Activated CD8-positive, alpha-beta memory T cell treated with anti-CD3 and anti-CD28 coated beads, Interleukin-2, amount 10 ng/mL, durations not matched to agents 7 days and 5 days (primary cell): ENCODE data around the gene SLC35E3. TPM values are rescaled to one million over a fixed set of nuclear protein-coding genes. Genes with fewer than 3 reads are reported as not detected.

Source experiments
- total RNA-seq, 2 experiments: library from RNA; stranded (reverse); gene quantifications; one replicate each; pipeline ENCODE4 v1.2.3, GENCODE V29; 2021

SLC35E3 gene
- total RNA-seq, 2 experiments from 2014 or later = 10.3 to 10.8 TPM

Other genes with a start within 250 kb of the SLC35E3 start
- gene RAP1B, start 135.3 kb upstream of the SLC35E3 start, total RNA-seq = 100 to 1,000 TPM; 211 to 252 TPM
- 100 to 1,000 TPM; 127 to 141 TPM for gene NUP107, start 59.2 kb upstream of the SLC35E3 start, total RNA-seq
- gene MDM2, start 62.0 kb downstream of the SLC35E3 start, total RNA-seq = 100 to 1,000 TPM; 235 to 253 TPM
- gene CPM, start 187.0 kb downstream of the SLC35E3 start, total RNA-seq = 1 to 10 TPM; 1.1 to 6.1 TPM